Parathyroid adenoma (tissue), 2 donors: Measurements from ENCODE around the gene SIRT2.

ENCODE experiments used
- H2AFZ ChIP-seq: fragments of 300-600 bp; sonication (generic); one replicate; pipeline ENCODE4 v1.7.0; 2017; ENCODE audit warnings: antibody characterized with exemption, mild to moderate bottlenecking
- H3K27ac ChIP-seq: fragments of 300-600 bp; sonication (generic); one replicate; pipeline ENCODE4 v1.7.0; 2017
- H3K27me3 ChIP-seq: fragments of 300-600 bp; sonication (generic); one replicate; pipeline ENCODE4 v1.7.0; 2017; ENCODE audit warnings: low read length; ENCODE audit not compliant: control insufficient read depth, insufficient read depth
- H3K36me3 ChIP-seq: fragments of 300-600 bp; sonication (generic); one replicate; pipeline ENCODE4 v1.7.0; 2017; ENCODE audit warnings: low read length; ENCODE audit not compliant: control insufficient read depth, insufficient read depth
- H3K4me1 ChIP-seq: fragments of 300-600 bp; sonication (generic); one replicate; pipeline ENCODE4 v1.7.0; 2017; ENCODE audit warnings: control low read depth
- H3K4me2 ChIP-seq: fragments of 300-600 bp; sonication (generic); one replicate; pipeline ENCODE4 v1.7.0; 2017; ENCODE audit warnings: low read length
- H3K4me3 ChIP-seq: fragments of 300-600 bp; sonication (generic); one replicate; pipeline ENCODE4 v1.7.0; 2017; ENCODE audit warnings: low read depth, low read length
- H3K79me2 ChIP-seq: fragments of 300-600 bp; sonication (generic); one replicate; pipeline ENCODE4 v1.7.0; 2017; ENCODE audit warnings: control low read depth
- H3K9ac ChIP-seq: fragments of 300-600 bp; sonication (generic); one replicate; pipeline ENCODE4 v1.7.0; 2017; ENCODE audit warnings: mild to moderate bottlenecking
- H3K9me3 ChIP-seq: fragments of 300-600 bp; sonication (generic); one replicate; pipeline ENCODE4 v1.7.0; 2017; ENCODE audit warnings: low read length; ENCODE audit not compliant: control insufficient read depth
- CTCF ChIP-seq: fragments of 300-600 bp; sonication (generic); IDR thresholded peaks from one replicate; pipeline ENCODE4 v1.7.0; 2017; ENCODE audit warnings: antibody characterized with exemption, mild to moderate bottlenecking
- donor health status: primary hyperparathyroidism.

SIRT2 gene

GRCh38 chr19:38846097-38846496 lies 53.3 kb downstream of the SIRT2 start:
- Histone ChIP-seq H3K4me1 (peaks cover 13% of the 10 kb centered on the region), H3K27me3 (no peaks in the 10 kb centered on the region), H2AFZ (no peak overlapping the region), H3K9me3 (no peaks in the 10 kb centered on the region), H3K36me3 (no peaks in the 10 kb centered on the region), H3K4me2 (no peak overlapping the region), H3K79me2 (peaks cover 49% of the 10 kb centered on the region), H3K9ac (no peak overlapping the region), H3K27ac (no peak overlapping the region), H3K4me3 (no peak overlapping the region)
- TF ChIP-seq CTCF: no peak

- Histone ChIP-seq H3K4me2 (no peak overlapping the region), H2AFZ (no peak overlapping the region), H3K27me3 (no peaks in the 10 kb centered on the region), H3K36me3 (no peaks in the 10 kb centered on the region), H3K79me2 (peaks cover 49% of the 10 kb centered on the region), H3K9ac (no peak overlapping the region), H3K9me3 (no peaks in the 10 kb centered on the region), H3K4me3 (no peak overlapping the region), H3K27ac (no peak overlapping the region), H3K4me1 (peaks cover 10% of the 10 kb centered on the region)
- no peak for TF ChIP-seq CTCF
Measured at GRCh38 chr19:38845374-38846024, 53.9 kb downstream of the SIRT2 start.

GRCh38 chr19:38844093-38844686 lies 55.2 kb downstream of the SIRT2 start:
- Histone ChIP-seq H3K4me2 (no peak overlapping the region), H3K36me3 (no peaks in the 10 kb centered on the region), H3K79me2 (peaks cover 49% of the 10 kb centered on the region), H3K9me3 (no peaks in the 10 kb centered on the region), H3K27ac (no peak overlapping the region), H3K27me3 (no peaks in the 10 kb centered on the region), H2AFZ (no peak overlapping the region), H3K9ac (no peak overlapping the region), H3K4me3 (no peak overlapping the region), H3K4me1 (peaks cover 10% of the 10 kb centered on the region)
- no peak for TF ChIP-seq CTCF

- Histone ChIP-seq H3K36me3 (no peaks in the 10 kb centered on the region), H3K9me3 (no peaks in the 10 kb centered on the region), H3K4me2 (no peak overlapping the region), H2AFZ (no peak overlapping the region), H3K79me2 (peaks cover 40% of the 10 kb centered on the region), H3K4me1 (peaks cover 5% of the 10 kb centered on the region), H3K27ac (no peak overlapping the region), H3K4me3 (no peak overlapping the region), H3K27me3 (no peaks in the 10 kb centered on the region), H3K9ac (no peak overlapping the region)
- no peak for TF ChIP-seq CTCF
Measured at GRCh38 chr19:38843175-38843758, 56.2 kb downstream of the SIRT2 start.
